G401 (cell line): ENCODE results near the gene TSBP1. TPM values are rescaled to one million over a fixed set of nuclear protein-coding genes. Genes with fewer than 3 reads are reported as not detected.
A peak's percentile ranks its signal among the peaks of the same experiment; 100 is the strongest.
"Not testable (repeated sequence)": the region's sequence is repeated elsewhere in the genome, so short reads cannot be mapped to it uniquely, and the experiment has no call there.

ENCODE experiments used
- DNase-seq: peaks from one replicate; pipeline ENCODE4 v3.0.0-alpha.2; 2015; ENCODE audit warnings: low spot score
- in situ Hi-C: cut with HindIII; loops from 2 replicates; pipeline ENCODE4 v1.10.0; 2016; ENCODE audit warnings: low sequenced_read_pairs, mixed read lengths
- total RNA-seq: library from RNA; depleted of rRNA; stranded (reverse); fragments of >200 nt; shearing (Covaris generic); gene quantifications from 2 replicates; pipeline ENCODE4 v1.2.3, GENCODE V29; 2014

TSBP1 gene
- total RNA-seq, 1 experiment from 2014 or later = not detected

- no peak for DNase-seq
- in situ Hi-C loops = no loop called here
Observed at GRCh38 chr6:32382757-32383420, 11.2 kb upstream of the TSBP1 start.

- in situ Hi-C loops = no loop called here
- DNase-seq = no peak
Observed at GRCh38 chr6:32379545-32379944, 7.8 kb upstream of the TSBP1 start.

GRCh38 chr6:32375739-32376529 lies 4.2 kb upstream of the TSBP1 start:
- in situ Hi-C loops = no loop called here
- DNase-seq = no peak

- no peak for DNase-seq
- in situ Hi-C loops = no loop called here
Observed at GRCh38 chr6:32371229-32371628, 474 bp downstream of the TSBP1 start.

- DNase-seq = no peak
- in situ Hi-C loops = no loop called here
Observed at GRCh38 chr6:32370505-32370904, 1.2 kb downstream of the TSBP1 start.

GRCh38 chr6:32369660-32370059 lies 2.0 kb downstream of the TSBP1 start:
- in situ Hi-C loops = no loop called here
- DNase-seq = no peak

- in situ Hi-C loops = no loop called here
- DNase-seq = no peak
Observed at GRCh38 chr6:32367644-32368043, 4.1 kb downstream of the TSBP1 start.

- DNase-seq, in situ Hi-C loops: not testable (repeated sequence)
Observed at GRCh38 chr6:32359225-32359624, 12.5 kb downstream of the TSBP1 start.

GRCh38 chr6:32358548-32358947 lies 13.2 kb downstream of the TSBP1 start:
- in situ Hi-C loops, DNase-seq: not testable (repeated sequence)

- in situ Hi-C loops = no loop called here
- no peak for DNase-seq
Observed at GRCh38 chr6:32355018-32355417, 16.7 kb downstream of the TSBP1 start.

GRCh38 chr6:32353348-32353747 lies 18.4 kb downstream of the TSBP1 start:
- no peak for DNase-seq
- in situ Hi-C loops = no loop called here

- in situ Hi-C loops = no loop called here
- DNase-seq = no peak
Observed at GRCh38 chr6:32340242-32340641, 31.5 kb downstream of the TSBP1 start.

GRCh38 chr6:32337186-32337805 lies 34.4 kb downstream of the TSBP1 start:
- peak; percentile 52 for DNase-seq

GRCh38 chr6:32332433-32332832 lies 39.3 kb downstream of the TSBP1 start:
- in situ Hi-C loops = no loop called here
- DNase-seq = no peak

More at GRCh38 chr6:32337186-32337805, 34.4 kb downstream of the TSBP1 start:
- in situ Hi-C loops = no loop called here

- no peak for DNase-seq
- in situ Hi-C loops = no loop called here
Observed at GRCh38 chr6:32329141-32329540, 42.6 kb downstream of the TSBP1 start.

- no peak for DNase-seq
- in situ Hi-C loops = no loop called here
Observed at GRCh38 chr6:32327103-32327502, 44.6 kb downstream of the TSBP1 start.

GRCh38 chr6:32318501-32318900 lies 53.2 kb downstream of the TSBP1 start:
- no peak for DNase-seq
- in situ Hi-C loops = no loop called here

GRCh38 chr6:32317541-32317940 lies 54.2 kb downstream of the TSBP1 start:
- in situ Hi-C loops = no loop called here
- DNase-seq = no peak

- in situ Hi-C loops = no loop called here
- no peak for DNase-seq
Observed at GRCh38 chr6:32313964-32314363, 57.7 kb downstream of the TSBP1 start.

- no peak for DNase-seq
- in situ Hi-C loops = no loop called here
Observed at GRCh38 chr6:32298632-32299336, 72.9 kb downstream of the TSBP1 start.
